Measurements from ENCODE around the gene SLC9A9. TPM values are rescaled to one million over a fixed set of nuclear protein-coding genes. Genes with fewer than 3 reads are reported as not detected.

Gene SLC9A9
- polyA plus RNA-seq, 2 donors: 8.3 to 11.9 TPM

- no peaks in the 10 kb centered on the region for H3K9me3 ChIP-seq (ENCODE audit: control insufficient read depth in 2 of 2, insufficient read depth in 1 of 2, low read depth in 1 of 2, low read length in 1 of 2)
- no peak overlapping the region for H3K27ac ChIP-seq (ENCODE audit: low read depth in 2 of 2, low read length in 1 of 2)
- no peak overlapping the region for H3K4me3 ChIP-seq (ENCODE audit: low read depth in 1 of 2, low read length in 2 of 2)
- WGBS, 2 donors: 90 to 92% methylated on average over 8 of the region's 8 CpGs
- H3K4me1 ChIP-seq (ENCODE audit: control insufficient read depth in 2 of 2, insufficient read depth in 2 of 2, low read length in 1 of 2): no peaks in the 10 kb centered on the region
- H3K36me3 ChIP-seq (ENCODE audit: control insufficient read depth in 2 of 2, insufficient read depth in 2 of 2, low read length in 1 of 2): peaks cover 0 to 8% of the 10 kb centered on the region in 2 donors
- no peaks in the 10 kb centered on the region for H3K27me3 ChIP-seq (ENCODE audit: control insufficient read depth in 1 of 2, insufficient read depth in 2 of 2, low read length in 2 of 2)
These were observed 274.5 kb downstream of the SLC9A9 start for GRCh38 chr3:143573610-143574303.

- WGBS, 2 donors: 89 to 90% methylated on average over 1 of the region's 1 CpG
- peaks cover 0 to 4% of the 10 kb centered on the region in 2 donors for H3K36me3 ChIP-seq (ENCODE audit: control insufficient read depth in 2 of 2, insufficient read depth in 2 of 2, low read length in 1 of 2)
- H3K4me3 ChIP-seq (ENCODE audit: low read depth in 1 of 2, low read length in 2 of 2): no peak overlapping the region
- H3K4me1 ChIP-seq (ENCODE audit: control insufficient read depth in 2 of 2, insufficient read depth in 2 of 2, low read length in 1 of 2): no peaks in the 10 kb centered on the region
- no peaks in the 10 kb centered on the region for H3K27me3 ChIP-seq (ENCODE audit: control insufficient read depth in 1 of 2, insufficient read depth in 2 of 2, low read length in 2 of 2)
- H3K27ac ChIP-seq (ENCODE audit: low read depth in 2 of 2, low read length in 1 of 2): no peak overlapping the region
- no peaks in the 10 kb centered on the region for H3K9me3 ChIP-seq (ENCODE audit: control insufficient read depth in 2 of 2, insufficient read depth in 1 of 2, low read depth in 1 of 2, low read length in 1 of 2)
These were observed 276.7 kb downstream of the SLC9A9 start for GRCh38 chr3:143571548-143571947.

GRCh38 chr3:143567823-143568222 lies 280.4 kb downstream of the SLC9A9 start:
- H3K36me3 ChIP-seq (ENCODE audit: control insufficient read depth in 2 of 2, insufficient read depth in 2 of 2, low read length in 1 of 2): peaks cover 0 to 2% of the 10 kb centered on the region in 2 donors
- 64 to 76% methylated on average over 2 of the region's 2 CpGs for WGBS, 2 donors
- no peak overlapping the region for H3K4me3 ChIP-seq (ENCODE audit: low read depth in 1 of 2, low read length in 2 of 2)
- H3K4me1 ChIP-seq (ENCODE audit: control insufficient read depth in 2 of 2, insufficient read depth in 2 of 2, low read length in 1 of 2): no peaks in the 10 kb centered on the region
- no peak overlapping the region for H3K27ac ChIP-seq (ENCODE audit: low read depth in 2 of 2, low read length in 1 of 2)
- H3K9me3 ChIP-seq (ENCODE audit: control insufficient read depth in 2 of 2, insufficient read depth in 1 of 2, low read depth in 1 of 2, low read length in 1 of 2): no peaks in the 10 kb centered on the region
- H3K27me3 ChIP-seq (ENCODE audit: control insufficient read depth in 1 of 2, insufficient read depth in 2 of 2, low read length in 2 of 2): no peaks in the 10 kb centered on the region

- no peaks in the 10 kb centered on the region for H3K9me3 ChIP-seq (ENCODE audit: control insufficient read depth in 2 of 2, insufficient read depth in 1 of 2, low read depth in 1 of 2, low read length in 1 of 2)
- no peak overlapping the region for H3K27ac ChIP-seq (ENCODE audit: low read depth in 2 of 2, low read length in 1 of 2)
- no peaks in the 10 kb centered on the region for H3K36me3 ChIP-seq (ENCODE audit: control insufficient read depth in 2 of 2, insufficient read depth in 2 of 2, low read length in 1 of 2)
- H3K4me3 ChIP-seq (ENCODE audit: low read depth in 1 of 2, low read length in 2 of 2): no peak overlapping the region
- no peaks in the 10 kb centered on the region for H3K27me3 ChIP-seq (ENCODE audit: control insufficient read depth in 1 of 2, insufficient read depth in 2 of 2, low read length in 2 of 2)
- H3K4me1 ChIP-seq (ENCODE audit: control insufficient read depth in 2 of 2, insufficient read depth in 2 of 2, low read length in 1 of 2): no peaks in the 10 kb centered on the region
These were observed 282.3 kb downstream of the SLC9A9 start for GRCh38 chr3:143565951-143566350.

- Histone ChIP-seq H3K9me3 (ENCODE audit: control insufficient read depth in 2 of 2, insufficient read depth in 1 of 2, low read depth in 1 of 2, low read length in 1 of 2) (no peaks in the 10 kb centered on the region), H3K4me1 (ENCODE audit: control insufficient read depth in 2 of 2, insufficient read depth in 2 of 2, low read length in 1 of 2) (no peaks in the 10 kb centered on the region), H3K27ac (ENCODE audit: low read depth in 2 of 2, low read length in 1 of 2) (no peak overlapping the region), H3K4me3 (ENCODE audit: low read depth in 1 of 2, low read length in 2 of 2) (no peak overlapping the region), H3K36me3 (ENCODE audit: control insufficient read depth in 2 of 2, insufficient read depth in 2 of 2, low read length in 1 of 2) (no peaks in the 10 kb centered on the region), H3K27me3 (ENCODE audit: control insufficient read depth in 1 of 2, insufficient read depth in 2 of 2, low read length in 2 of 2) (no peaks in the 10 kb centered on the region)
- 81 to 84% methylated on average over 3 of the region's 3 CpGs for WGBS, 2 donors
These were observed 284.5 kb downstream of the SLC9A9 start for GRCh38 chr3:143563786-143564185.

- no peak overlapping the region for H3K27ac ChIP-seq (ENCODE audit: low read depth in 2 of 2, low read length in 1 of 2)
- 78 to 84% methylated on average over 2 of the region's 2 CpGs for WGBS, 2 donors
- peaks cover 0 to 4% of the 10 kb centered on the region in 2 donors for H3K9me3 ChIP-seq (ENCODE audit: control insufficient read depth in 2 of 2, insufficient read depth in 1 of 2, low read depth in 1 of 2, low read length in 1 of 2)
- no peaks in the 10 kb centered on the region for H3K27me3 ChIP-seq (ENCODE audit: control insufficient read depth in 1 of 2, insufficient read depth in 2 of 2, low read length in 2 of 2)
- H3K36me3 ChIP-seq (ENCODE audit: control insufficient read depth in 2 of 2, insufficient read depth in 2 of 2, low read length in 1 of 2): no peaks in the 10 kb centered on the region
- no peak overlapping the region for H3K4me3 ChIP-seq (ENCODE audit: low read depth in 1 of 2, low read length in 2 of 2)
- H3K4me1 ChIP-seq (ENCODE audit: control insufficient read depth in 2 of 2, insufficient read depth in 2 of 2, low read length in 1 of 2): no peaks in the 10 kb centered on the region
These were observed 285.5 kb downstream of the SLC9A9 start for GRCh38 chr3:143562789-143563188.

GRCh38 chr3:143559296-143559695 lies 289.0 kb downstream of the SLC9A9 start:
- peaks cover 0 to 4% of the 10 kb centered on the region in 2 donors for H3K9me3 ChIP-seq (ENCODE audit: control insufficient read depth in 2 of 2, insufficient read depth in 1 of 2, low read depth in 1 of 2, low read length in 1 of 2)
- no peak overlapping the region for H3K27ac ChIP-seq (ENCODE audit: low read depth in 2 of 2, low read length in 1 of 2)
- no peaks in the 10 kb centered on the region for H3K27me3 ChIP-seq (ENCODE audit: control insufficient read depth in 1 of 2, insufficient read depth in 2 of 2, low read length in 2 of 2)
- 30 to 68% methylated on average over 3 of the region's 3 CpGs for WGBS, 2 donors
- H3K4me3 ChIP-seq (ENCODE audit: low read depth in 1 of 2, low read length in 2 of 2): no peak overlapping the region
- H3K4me1 ChIP-seq (ENCODE audit: control insufficient read depth in 2 of 2, insufficient read depth in 2 of 2, low read length in 1 of 2): no peaks in the 10 kb centered on the region
- H3K36me3 ChIP-seq (ENCODE audit: control insufficient read depth in 2 of 2, insufficient read depth in 2 of 2, low read length in 1 of 2): no peaks in the 10 kb centered on the region

- Histone ChIP-seq H3K27me3 (ENCODE audit: control insufficient read depth in 1 of 2, insufficient read depth in 2 of 2, low read length in 2 of 2) (no peaks in the 10 kb centered on the region), H3K4me1 (ENCODE audit: control insufficient read depth in 2 of 2, insufficient read depth in 2 of 2, low read length in 1 of 2) (no peaks in the 10 kb centered on the region), H3K36me3 (ENCODE audit: control insufficient read depth in 2 of 2, insufficient read depth in 2 of 2, low read length in 1 of 2) (peaks cover 0 to 6% of the 10 kb centered on the region in 2 donors), H3K4me3 (ENCODE audit: low read depth in 1 of 2, low read length in 2 of 2) (no peak overlapping the region), H3K27ac (ENCODE audit: low read depth in 2 of 2, low read length in 1 of 2) (no peak overlapping the region), H3K9me3 (ENCODE audit: control insufficient read depth in 2 of 2, insufficient read depth in 1 of 2, low read depth in 1 of 2, low read length in 1 of 2) (no peaks in the 10 kb centered on the region)
- 91% methylated on average over 3 of the region's 3 CpGs for WGBS, 2 donors
These were observed 295.4 kb downstream of the SLC9A9 start for GRCh38 chr3:143552851-143553250.

- 87 to 89% methylated on average over 2 of the region's 2 CpGs for WGBS, 2 donors
These were observed 296.5 kb downstream of the SLC9A9 start for GRCh38 chr3:143551761-143552160.

GRCh38 chr3:143548861-143549497 lies 299.3 kb downstream of the SLC9A9 start:
- no peaks in the 10 kb centered on the region for H3K27me3 ChIP-seq (ENCODE audit: control insufficient read depth in 1 of 2, insufficient read depth in 2 of 2, low read length in 2 of 2)
- H3K36me3 ChIP-seq (ENCODE audit: control insufficient read depth in 2 of 2, insufficient read depth in 2 of 2, low read length in 1 of 2): peaks cover 4 to 6% of the 10 kb centered on the region in 2 donors
- WGBS, 2 donors: 84 to 88% methylated on average over 2 of the region's 2 CpGs

More at GRCh38 chr3:143551761-143552160, 296.5 kb downstream of the SLC9A9 start:
- no peak overlapping the region for H3K27ac ChIP-seq (ENCODE audit: low read depth in 2 of 2, low read length in 1 of 2)
- H3K9me3 ChIP-seq (ENCODE audit: control insufficient read depth in 2 of 2, insufficient read depth in 1 of 2, low read depth in 1 of 2, low read length in 1 of 2): no peaks in the 10 kb centered on the region
- no peaks in the 10 kb centered on the region for H3K27me3 ChIP-seq (ENCODE audit: control insufficient read depth in 1 of 2, insufficient read depth in 2 of 2, low read length in 2 of 2)
- no peaks in the 10 kb centered on the region for H3K4me1 ChIP-seq (ENCODE audit: control insufficient read depth in 2 of 2, insufficient read depth in 2 of 2, low read length in 1 of 2)
- H3K4me3 ChIP-seq (ENCODE audit: low read depth in 1 of 2, low read length in 2 of 2): no peak overlapping the region
- peaks cover 0 to 6% of the 10 kb centered on the region in 2 donors for H3K36me3 ChIP-seq (ENCODE audit: control insufficient read depth in 2 of 2, insufficient read depth in 2 of 2, low read length in 1 of 2)

More at GRCh38 chr3:143548861-143549497, 299.3 kb downstream of the SLC9A9 start:
- no peaks in the 10 kb centered on the region for H3K9me3 ChIP-seq (ENCODE audit: control insufficient read depth in 2 of 2, insufficient read depth in 1 of 2, low read depth in 1 of 2, low read length in 1 of 2)
- H3K4me1 ChIP-seq (ENCODE audit: control insufficient read depth in 2 of 2, insufficient read depth in 2 of 2, low read length in 1 of 2): no peaks in the 10 kb centered on the region
- no peak overlapping the region for H3K4me3 ChIP-seq (ENCODE audit: low read depth in 1 of 2, low read length in 2 of 2)
- H3K27ac ChIP-seq (ENCODE audit: low read depth in 2 of 2, low read length in 1 of 2): no peak overlapping the region
